NCI-H2107 (cell line): ENCODE measurements around the gene ARHGAP15.

ENCODE experiments used
- DNase-seq: peaks from one replicate; lab custom pipeline; 2025; lab: John Stamatoyannopoulos, UW

Gene ARHGAP15

GRCh38 chr2:143399631-143400069 is 270.4 kb downstream of the ARHGAP15 start:
- DNase-seq, result no peak

GRCh38 chr2:143401861-143402260 is 272.6 kb downstream of the ARHGAP15 start:
- no peak for DNase-seq

GRCh38 chr2:143402451-143402850 is 273.2 kb downstream of the ARHGAP15 start:
- no peak for DNase-seq

- DNase-seq, result no peak
These were observed 281.1 kb downstream of the ARHGAP15 start for GRCh38 chr2:143410082-143410897.

- no peak for DNase-seq
These were observed 286.4 kb downstream of the ARHGAP15 start for GRCh38 chr2:143415571-143415970.

GRCh38 chr2:143417428-143417827 is 288.2 kb downstream of the ARHGAP15 start:
- no peak for DNase-seq

GRCh38 chr2:143420313-143420712 is 291.1 kb downstream of the ARHGAP15 start:
- DNase-seq, result no peak

- no peak for DNase-seq
These were observed 293.5 kb downstream of the ARHGAP15 start for GRCh38 chr2:143422681-143423080.

GRCh38 chr2:143425896-143426295 is 296.7 kb downstream of the ARHGAP15 start:
- no peak for DNase-seq

GRCh38 chr2:143426296-143426695 is 297.1 kb downstream of the ARHGAP15 start:
- no peak for DNase-seq

- no peak for DNase-seq
These were observed 299.5 kb downstream of the ARHGAP15 start for GRCh38 chr2:143428700-143429099.

GRCh38 chr2:143429932-143430679 is 300.9 kb downstream of the ARHGAP15 start:
- DNase-seq, result no peak

- DNase-seq, result no peak
These were observed 302.1 kb downstream of the ARHGAP15 start for GRCh38 chr2:143431316-143431715.

GRCh38 chr2:143433251-143433650 is 304.0 kb downstream of the ARHGAP15 start:
- no peak for DNase-seq

- DNase-seq, result no peak
These were observed 304.6 kb downstream of the ARHGAP15 start for GRCh38 chr2:143433840-143434239.

GRCh38 chr2:143434445-143434844 is 305.2 kb downstream of the ARHGAP15 start:
- DNase-seq, result no peak

- no peak for DNase-seq
These were observed 305.9 kb downstream of the ARHGAP15 start for GRCh38 chr2:143435131-143435530.

GRCh38 chr2:143436951-143437350 is 307.7 kb downstream of the ARHGAP15 start:
- DNase-seq, result no peak

- DNase-seq, result no peak
These were observed 311.3 kb downstream of the ARHGAP15 start for GRCh38 chr2:143440411-143441012.

- DNase-seq, result no peak
These were observed 313.0 kb downstream of the ARHGAP15 start for GRCh38 chr2:143442193-143442592.

GRCh38 chr2:143451642-143452281 is 322.5 kb downstream of the ARHGAP15 start:
- no peak for DNase-seq

- no peak for DNase-seq
These were observed 323.7 kb downstream of the ARHGAP15 start for GRCh38 chr2:143452817-143453451.
